ENCODE measurements around the gene IQSEC1.

DNA sequence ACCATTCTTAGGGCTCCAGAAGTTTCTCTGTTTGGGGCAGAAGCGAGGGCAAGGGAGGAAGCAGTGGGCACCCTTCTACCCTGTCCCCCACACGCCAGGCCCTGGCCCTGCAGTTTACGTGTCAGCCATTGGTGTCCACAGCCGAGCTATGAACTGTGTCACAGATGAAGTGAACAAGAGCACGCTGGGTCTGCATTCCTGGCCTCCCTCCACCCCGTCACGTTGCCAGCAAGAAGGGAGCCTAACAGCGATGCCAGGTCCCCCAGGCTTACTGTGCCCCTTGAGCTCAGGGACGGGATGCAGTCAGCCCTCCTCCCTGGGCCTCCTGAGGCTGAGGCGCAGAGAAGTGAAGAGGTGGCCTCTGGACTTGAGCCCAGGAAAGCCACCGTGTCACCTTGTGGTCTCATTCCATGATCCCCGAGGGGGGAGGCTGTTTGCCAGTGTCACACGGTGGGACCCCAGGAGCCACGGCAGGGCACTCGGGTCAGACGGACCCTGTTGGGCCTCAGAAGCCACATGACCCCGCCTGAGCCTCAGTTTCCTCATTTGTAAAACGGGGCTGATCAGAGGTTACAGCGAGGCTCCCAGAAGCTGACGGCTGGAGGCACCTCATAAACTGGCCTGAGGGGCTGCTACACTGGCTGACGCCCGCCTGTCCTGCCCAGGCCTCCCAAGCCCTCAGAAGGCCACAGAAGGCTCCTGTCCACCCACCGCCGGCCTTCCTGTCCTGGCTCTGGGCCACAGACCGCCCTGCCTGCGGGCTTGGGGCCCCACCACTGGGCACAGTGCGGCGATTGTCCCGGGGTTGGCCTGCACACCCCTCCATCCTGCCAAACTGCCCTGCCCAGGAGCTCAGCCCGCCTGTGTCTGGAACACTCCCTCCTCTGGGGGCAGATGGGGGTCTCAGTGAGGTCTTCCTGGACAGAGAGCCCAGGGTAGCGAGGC is 18.6 kb downstream of the IQSEC1 start:
- TF ChIP-seq CTCF (IDR thresholded peaks at IDR 0.05; ENCODE audit: insufficient read depth, low read length, poor library complexity, severe bottlenecking) (no peak), EZH2phosphoT487 (conservative IDR thresholded peaks at IDR 0.05; ENCODE audit: low read length) (no peak)
